NCI-H146 (cell line): ENCODE data around the gene ZNF358.

ENCODE experiments used
- DNase-seq: peaks from one replicate; lab custom pipeline; 2025; lab: John Stamatoyannopoulos, UW

The ZNF358 gene

GRCh38 chr19:7515645-7516151 lies at the start of gene ZNF358:
TSS of gene ZNF358 (plus strand) at chr19:7516103. CDS start at chr19:7519243, 3,140 bp downstream.
- DNase-seq: peak; percentile 81

- no peak for DNase-seq
These were observed 48.6 kb upstream of the ZNF358 start for GRCh38 chr19:7467009-7467989.

- no peak for DNase-seq
These were observed 47.1 kb upstream of the ZNF358 start for GRCh38 chr19:7468840-7469239.

DNA sequence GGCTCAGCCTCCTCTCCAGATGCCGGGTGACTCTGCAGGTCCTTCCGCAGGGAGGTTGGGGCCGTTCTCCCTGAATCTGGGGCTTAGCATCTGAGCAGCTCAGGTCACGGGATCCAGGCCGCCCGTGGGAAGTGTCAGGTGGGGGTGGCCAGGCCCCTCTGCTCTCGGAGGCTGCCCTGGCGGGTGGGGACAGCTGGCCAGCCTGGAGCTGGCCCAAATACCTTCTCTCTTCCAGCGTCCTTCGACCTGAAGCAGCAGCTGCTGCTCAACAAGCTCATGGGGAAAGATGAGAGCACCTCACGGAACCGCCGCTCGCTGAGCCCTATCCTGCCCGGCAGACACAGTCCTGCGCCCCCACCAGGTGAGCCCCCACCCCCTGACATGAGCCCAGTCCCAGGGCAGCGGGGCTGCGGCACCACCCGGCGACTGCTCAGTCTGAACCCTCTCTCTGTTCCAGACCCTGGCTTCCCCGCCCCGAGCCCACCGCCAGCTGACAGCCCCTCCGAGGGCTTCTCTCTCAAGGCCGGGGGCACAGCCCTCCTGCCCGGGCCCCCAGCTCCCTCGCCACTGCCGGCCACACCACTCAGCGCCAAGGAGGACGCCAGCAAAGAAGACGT lies 46.1 kb upstream of the ZNF358 start:
- no peak for DNase-seq

DNA sequence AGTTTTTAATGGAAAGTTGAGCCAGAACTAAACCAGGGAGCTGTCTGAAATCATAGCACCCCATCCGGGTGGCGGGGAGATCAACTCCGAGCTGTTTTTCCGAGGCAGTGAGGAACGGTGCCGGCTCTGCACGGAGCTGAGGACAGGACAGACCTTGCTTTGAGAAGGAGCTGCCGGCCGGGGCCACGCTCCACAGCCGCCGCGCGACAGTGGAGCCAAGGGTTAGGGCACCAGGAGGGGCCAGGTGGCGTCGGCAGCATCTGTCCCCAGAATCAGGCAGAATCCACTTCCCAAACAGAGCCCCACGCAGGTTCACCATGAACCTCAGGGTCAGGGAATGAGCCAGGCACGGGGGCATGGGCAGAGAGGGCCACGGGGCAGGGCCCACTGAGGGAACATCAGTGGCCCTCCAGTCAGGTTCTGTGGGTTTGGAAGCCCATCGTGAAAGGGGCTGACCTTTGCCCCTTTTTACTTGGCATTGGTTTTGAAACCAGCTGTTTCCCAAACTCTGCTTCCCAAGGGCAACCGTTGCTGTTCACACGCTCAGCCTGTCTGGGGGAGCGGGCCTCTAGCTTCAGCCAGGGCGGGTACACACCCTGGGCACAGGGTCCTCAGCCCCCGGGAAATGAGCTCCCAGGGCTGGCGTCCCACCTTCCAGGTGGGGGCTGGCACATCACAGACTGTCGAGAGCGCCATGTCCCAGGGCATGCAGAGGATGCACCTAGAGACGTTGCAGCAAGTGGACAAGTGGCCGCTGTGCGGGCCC lies 45.2 kb upstream of the ZNF358 start:
- DNase-seq: no peak

DNA sequence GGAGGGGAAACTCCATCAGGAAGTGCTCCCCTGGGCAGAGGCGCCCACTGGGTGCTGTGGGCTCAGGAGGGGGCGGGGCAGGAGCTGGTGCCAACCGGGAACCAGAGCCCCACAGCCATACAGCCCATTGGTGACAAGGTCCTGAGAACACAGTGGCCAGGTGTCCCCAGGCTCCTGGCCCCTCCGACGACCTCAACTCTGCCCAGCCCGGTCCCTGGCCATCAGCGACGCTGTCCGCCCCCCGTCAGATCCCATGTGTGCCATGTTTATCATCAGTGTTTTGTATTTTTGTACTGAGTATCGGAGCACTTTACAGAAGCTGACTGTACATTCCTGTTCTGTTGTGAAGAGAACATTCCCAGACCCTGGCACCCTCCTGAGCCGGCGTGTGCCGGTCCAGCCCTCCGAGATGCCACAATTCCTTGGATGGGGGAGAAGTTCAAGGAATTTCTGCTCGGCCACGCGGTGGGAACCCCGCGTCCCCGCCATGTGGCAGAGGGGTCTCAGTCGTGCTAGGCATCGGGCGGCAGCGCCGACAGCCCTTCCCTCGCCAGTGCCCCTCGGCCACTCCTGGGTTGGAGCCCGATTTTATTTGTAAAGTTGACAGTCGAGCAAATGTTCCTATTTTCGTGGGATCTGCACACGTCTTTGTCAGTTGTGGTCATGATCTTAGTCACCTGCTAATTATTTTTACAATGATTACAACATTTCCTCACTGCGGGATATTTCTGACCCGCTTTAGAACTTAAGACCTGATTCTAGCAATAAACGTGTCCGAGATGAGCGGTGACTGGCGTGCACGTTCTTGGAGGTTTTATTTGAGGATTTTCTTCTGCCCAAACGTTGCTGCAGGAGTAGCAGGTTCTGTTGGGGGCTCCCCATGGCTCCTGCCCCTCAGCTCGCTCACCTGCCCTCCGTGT lies 43.9 kb upstream of the ZNF358 start:
- DNase-seq: no peak

DNA sequence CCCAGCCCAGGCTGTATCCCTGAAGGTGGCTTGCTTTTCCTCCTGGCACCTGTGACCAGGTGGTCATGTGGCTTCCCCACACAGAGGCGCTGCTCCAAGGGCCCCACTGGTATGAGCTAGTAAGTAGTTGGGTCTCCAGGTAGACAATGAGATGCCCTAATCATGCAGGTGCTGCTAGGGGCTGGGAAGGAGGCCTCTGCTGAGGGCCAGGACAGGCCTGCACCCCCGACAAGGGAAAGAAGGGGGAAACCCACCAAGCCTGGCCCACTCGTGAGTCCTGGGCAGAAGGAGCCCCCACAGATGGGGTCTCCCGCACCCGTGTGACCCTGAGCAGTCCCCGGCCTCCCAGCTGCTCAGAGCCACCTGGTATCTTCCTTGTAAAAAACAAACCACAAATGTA lies 40.2 kb upstream of the ZNF358 start:
- DNase-seq: no peak

- DNase-seq: no peak
These were observed 39.7 kb upstream of the ZNF358 start for GRCh38 chr19:7476241-7476640.

DNA sequence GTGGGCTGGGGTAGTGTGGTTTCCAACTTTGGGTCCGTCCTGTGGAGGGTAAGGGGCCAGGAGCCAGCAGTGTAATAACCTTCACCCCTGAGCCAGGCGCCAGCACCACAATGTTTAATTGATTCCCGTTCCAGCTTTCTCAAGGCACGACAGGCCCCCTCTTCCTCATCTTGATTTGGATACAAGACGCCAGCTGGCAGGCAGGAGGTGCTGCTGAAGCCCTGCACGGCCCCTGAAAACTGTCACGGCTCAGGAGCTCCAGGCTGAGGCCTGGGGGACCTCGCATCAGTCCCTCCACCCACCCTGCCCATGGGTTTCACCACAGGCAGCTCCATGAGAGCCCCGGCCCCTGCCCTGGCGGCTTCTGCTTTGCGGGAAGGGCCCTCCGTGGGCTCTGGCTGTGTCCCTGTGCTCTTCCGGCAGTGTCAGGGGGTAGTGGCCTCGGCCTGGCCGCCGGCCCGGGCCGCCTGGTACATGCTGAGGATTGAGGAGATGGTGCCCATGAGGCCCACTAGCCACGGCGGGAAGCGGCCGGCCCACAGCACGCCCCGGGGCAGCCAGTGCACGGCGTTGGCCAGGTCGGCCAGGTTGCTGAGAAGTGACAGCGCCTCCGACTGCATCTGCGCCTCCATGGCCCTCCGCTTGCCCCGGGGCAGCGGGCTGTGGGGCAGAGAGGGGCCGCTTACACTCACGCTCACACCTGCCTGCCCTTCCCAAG lies 39.0 kb upstream of the ZNF358 start:
- no peak for DNase-seq

GRCh38 chr19:7477758-7478157 lies 38.1 kb upstream of the ZNF358 start:
- DNase-seq: no peak

GRCh38 chr19:7478173-7478842 lies 37.6 kb upstream of the ZNF358 start:
- no peak for DNase-seq

DNA sequence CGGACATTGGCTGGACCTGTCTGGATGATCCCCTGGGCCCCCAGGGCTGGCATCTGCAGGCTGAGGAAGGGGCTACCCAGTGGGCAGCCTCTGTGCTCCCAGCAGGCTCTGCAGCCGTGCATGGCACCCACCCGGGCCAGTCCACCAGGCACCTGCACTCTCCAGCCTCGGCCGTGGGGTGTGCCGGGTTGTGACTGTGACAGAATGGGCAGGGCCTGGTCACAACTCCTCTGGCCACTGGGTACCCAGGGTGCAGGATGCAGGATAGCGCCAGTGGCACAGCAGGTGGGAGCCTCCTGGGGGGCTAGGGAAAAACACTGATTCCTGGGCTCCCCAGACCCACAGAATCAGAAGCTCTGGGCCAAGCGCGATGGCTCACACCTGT lies 37.1 kb upstream of the ZNF358 start:
- DNase-seq: no peak

- no peak for DNase-seq
These were observed 35.5 kb upstream of the ZNF358 start for GRCh38 chr19:7480222-7480969.

DNA sequence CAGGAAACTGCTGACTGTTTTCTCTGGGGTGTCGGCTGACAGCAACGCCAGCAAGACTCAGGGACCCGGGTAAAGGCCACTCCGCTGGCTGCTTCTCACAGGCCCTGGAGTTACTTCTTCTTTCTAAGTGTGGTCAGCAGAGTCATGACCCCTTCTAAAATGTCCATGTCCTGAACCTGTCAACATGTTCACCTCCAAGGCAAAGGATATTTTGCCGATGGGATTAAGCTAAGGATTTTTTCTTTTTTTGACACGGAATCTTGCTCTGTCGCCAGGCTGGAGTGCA lies 35.0 kb upstream of the ZNF358 start:
- no peak for DNase-seq

- peak; percentile 90 for DNase-seq
These were observed 33.1 kb upstream of the ZNF358 start for GRCh38 chr19:7482584-7483439.

DNA sequence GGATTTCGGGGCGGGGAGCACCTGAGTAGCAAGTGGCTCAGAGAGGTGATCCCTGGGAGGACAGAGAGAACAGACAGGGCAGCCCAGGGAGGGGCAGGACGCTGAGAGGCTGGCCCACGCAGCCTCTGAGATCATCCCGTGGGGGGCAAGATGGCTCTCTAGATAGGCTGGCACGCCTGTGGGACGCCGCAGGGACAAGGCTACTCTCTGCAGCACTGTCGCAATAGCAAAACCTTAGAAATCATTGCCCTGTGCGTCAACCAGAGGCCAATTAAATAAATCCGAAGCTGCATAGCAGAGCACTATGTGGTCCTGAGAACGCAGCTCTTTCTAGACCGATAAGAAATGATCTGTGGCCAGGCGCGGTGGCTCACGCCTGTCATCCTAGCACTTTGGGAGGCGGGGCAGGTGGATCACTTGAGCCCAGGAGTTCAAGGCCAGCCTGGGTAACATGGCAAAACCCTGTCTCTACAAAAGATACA lies 32.1 kb upstream of the ZNF358 start:
- peak; percentile 46 for DNase-seq

GRCh38 chr19:7486923-7487322 lies 29.0 kb upstream of the ZNF358 start:
- no peak for DNase-seq

- peak; percentile 90 for DNase-seq
These were observed 27.1 kb upstream of the ZNF358 start, which contains the start of gene PEX11G for GRCh38 chr19:7488736-7489353. TSS of gene PEX11G (minus strand) at chr19:7489035. CDS start at chr19:7489010, 25 bp downstream.
